Suprapubic skin (tissue), 4 donors: Measurements from ENCODE around the gene SRCAP.

Experiments
- CTCF ChIP-seq, 2 donors: fragments of 200-600 bp in 1 of 2; fragments of 450-650 bp in 1 of 2; sonication (generic) in 1 of 2; IDR thresholded peaks; one replicate each; pipeline ENCODE4 v1.5.1; 2016 to 2019; ENCODE audit warnings: antibody characterized with exemption in 2 of 2, mild to moderate bottlenecking in 1 of 2, moderate library complexity in 1 of 2
- POLR2A ChIP-seq, 2 donors: fragments of 450-650 bp; IDR thresholded peaks; one replicate each; pipeline ENCODE4 v1.6.1; 2017; ENCODE audit warnings: antibody characterized with exemption in 2 of 2, mild to moderate bottlenecking in 2 of 2, moderate library complexity in 2 of 2
- POLR2AphosphoS5 ChIP-seq, 3 donors: sonication (generic); formaldehyde crosslinking; IDR thresholded peaks; one replicate each; pipeline ENCODE4 v1.6.1; 2017; ENCODE audit warnings: antibody characterized with exemption in 3 of 3

DNA sequence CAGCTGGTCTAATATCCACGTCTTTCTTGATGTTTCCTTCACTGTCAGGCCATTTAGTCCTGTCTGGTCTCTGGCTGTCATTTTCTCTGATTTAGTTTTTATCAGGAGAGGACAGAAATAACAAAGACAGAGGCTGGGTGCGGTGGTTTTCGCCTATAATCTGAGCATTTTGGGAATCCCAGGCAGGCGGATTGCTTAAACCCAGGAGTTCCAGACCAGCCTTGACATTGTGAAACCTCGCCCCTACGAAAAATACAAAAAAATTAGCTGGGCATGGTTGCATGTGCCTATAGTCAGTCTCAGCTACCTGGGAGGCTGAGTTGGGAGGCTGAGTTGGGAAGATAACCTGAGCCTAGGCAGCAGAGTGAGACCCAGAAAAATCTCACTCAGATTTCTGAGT lies 7.1 kb downstream of the SRCAP start:
- TF ChIP-seq CTCF (IDR thresholded peaks at IDR 0.05), result no peak
- no peak for TF ChIP-seq POLR2AphosphoS5 (IDR thresholded peaks at IDR 0.05)
- no peak for TF ChIP-seq POLR2A (IDR thresholded peaks at IDR 0.05)
